Stimulated activated CD4-positive, alpha-beta T cell treated with anti-CD3 and anti-CD28 coated beads, Interleukin-2, amount 100 ng/mL, for 48 hours (primary cell): ENCODE measurements around the gene ZNF20.

Experiments
- DNase-seq, 2 donors: peaks; one replicate each; pipeline ENCODE4 v3.0.0-alpha.2; 2020

Gene ZNF20

DNA sequence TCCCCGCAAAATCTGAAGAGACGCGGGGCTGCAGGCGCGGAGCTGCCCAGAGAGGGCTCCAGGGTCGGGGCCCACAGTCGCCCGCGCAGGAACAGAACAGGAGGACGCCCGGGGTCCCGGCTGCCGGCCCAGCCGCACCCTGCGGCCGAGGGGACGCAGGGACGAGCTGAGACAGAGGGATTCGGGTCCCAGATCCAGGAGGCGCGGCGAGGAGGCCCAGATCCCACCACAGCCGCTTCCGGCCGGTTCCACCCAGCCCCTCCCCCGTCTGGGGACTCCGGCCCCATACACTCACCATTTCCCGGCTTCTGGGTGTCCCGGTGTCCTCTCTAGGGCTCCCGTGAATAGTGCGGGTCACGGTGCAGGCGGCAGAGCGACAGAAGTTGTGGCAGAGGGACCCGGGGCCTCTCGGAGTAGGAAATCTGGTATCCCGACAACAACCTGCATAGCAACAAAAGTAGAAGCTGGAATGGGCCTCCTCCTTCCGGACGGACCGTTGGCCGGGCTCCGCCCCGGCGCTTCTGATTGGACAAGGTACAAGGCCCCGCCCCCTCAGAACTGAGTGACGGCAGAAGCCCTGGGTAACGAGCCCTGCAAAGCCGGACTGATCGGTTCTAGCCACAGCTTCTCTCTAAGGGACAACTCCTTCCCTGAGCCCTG lies at the start of gene ZNF20:
Gene ZNF20, minus strand, starts transcription at position 466 of the 660 bp plus-strand sequence. Its CDS starts 168 bp downstream, at position 298.
- DNase-seq = peak; percentile 86 to 89

DNA sequence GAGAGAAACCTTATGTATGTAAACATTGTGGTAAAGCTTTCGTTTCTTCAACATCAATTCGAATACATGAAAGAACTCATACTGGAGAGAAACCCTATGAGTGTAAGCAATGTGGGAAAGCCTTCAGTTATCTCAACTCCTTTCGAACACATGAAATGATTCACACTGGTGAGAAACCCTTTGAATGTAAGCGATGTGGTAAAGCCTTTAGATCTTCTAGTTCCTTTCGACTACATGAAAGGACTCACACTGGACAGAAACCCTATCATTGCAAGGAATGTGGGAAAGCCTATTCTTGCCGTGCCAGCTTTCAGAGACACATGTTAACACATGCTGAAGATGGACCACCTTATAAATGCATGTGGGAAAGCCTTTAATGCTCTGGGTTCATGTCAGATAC lies 47.5 kb upstream of the ZNF20 start:
- no peak for DNase-seq

DNA sequence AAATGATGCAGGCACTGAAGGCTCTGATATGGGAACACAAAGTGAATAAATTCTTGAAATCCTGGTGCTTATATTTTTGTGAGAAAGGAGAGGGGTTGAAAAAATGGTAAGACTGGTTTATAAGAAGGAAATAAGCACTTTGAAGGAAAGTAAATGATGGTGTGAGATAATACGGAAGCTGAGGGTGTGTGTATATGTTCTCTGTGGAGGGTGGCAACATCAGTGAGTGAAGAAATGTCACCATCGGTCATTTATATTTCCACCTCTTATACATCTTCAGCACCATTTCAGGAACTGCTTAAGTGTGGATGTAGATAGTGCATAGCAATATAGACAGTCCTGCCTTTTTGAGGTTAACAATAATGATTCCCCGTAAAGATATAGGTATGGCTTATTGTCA lies 40.2 kb upstream of the ZNF20 start:
- no peak for DNase-seq

DNA sequence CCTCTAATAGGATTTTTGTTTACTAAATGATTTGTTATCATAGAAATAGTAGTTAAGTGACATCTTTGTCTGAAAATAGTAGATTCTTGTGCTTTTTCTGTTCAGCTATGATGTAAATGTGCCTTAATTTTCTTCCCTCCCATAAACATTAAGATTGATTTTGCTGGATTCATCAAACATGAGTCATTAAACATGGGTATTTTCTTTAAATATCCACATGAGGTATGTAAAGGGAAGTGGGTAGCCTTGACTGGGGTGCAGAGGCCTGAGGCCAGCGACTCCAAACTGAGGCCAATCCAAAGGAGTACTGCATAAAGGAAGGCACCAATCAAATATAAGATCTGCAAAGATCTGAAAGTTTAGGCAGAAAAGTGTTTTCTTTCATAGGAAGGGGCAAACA lies 26.5 kb upstream of the ZNF20 start:
- no peak for DNase-seq

DNA sequence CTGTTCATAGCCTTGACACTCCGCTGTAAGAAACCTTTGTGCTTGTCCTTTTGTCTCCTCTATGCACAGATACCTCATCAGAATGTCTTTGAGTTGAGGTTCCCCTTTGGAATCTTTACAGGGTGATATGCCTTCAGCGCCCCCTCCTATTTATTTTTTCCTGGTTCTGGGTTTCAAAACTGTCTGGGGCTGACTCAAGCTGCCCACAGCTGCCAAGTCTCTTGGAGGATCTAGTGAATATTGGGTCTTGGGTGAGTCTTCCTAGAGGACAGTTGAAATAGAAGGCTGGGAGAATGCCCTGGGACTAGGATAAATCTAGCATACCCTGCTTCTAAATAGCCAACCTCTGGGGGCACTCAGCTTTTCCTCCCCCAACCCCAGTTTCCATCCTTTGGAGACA lies 23.7 kb upstream of the ZNF20 start:
- DNase-seq = no peak

DNA sequence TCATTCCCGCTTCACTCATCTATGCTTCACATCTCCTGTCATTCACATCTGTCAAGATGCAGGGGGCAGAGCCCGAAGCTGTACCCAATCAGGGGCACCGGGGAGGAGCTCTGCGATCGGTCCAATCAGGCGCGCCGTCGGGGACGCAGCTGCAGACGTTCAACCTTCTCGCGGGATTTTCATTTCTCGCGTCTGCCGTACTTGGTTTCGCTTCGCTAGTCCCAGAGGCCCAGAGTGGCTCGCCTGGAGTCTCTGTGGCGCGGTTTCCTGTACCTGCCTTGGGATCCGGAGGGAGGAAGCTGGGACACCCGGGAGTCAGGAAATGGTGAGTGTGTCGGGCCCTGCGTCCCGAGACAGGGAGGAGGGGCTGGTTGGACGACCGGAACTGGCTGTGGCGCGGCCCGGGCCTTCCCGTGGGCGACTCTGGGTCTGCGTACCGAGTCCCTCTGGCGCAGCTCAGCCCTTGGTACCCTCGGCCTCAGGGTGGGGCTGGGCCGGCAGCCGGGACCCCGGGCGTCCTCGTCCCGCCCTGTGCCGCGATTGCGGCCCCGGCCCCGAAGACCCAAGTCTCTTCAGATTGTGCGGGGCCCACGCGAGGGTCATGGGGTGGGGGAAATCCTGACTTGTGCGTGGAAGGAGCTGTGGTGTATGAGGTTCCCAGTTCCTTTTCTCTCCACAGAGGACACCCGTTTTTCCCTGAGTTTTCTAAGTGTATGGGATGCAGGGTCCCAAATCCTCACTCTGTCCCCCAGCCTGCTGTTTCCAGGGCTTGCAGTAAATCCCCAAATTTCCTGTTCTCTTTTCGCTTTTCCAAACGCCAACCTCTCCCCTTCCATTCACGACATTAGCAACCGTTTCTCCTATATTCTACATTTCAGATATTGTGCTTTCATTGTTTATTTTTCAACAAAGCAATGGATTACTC lies 23.0 kb upstream of the ZNF20 start, which contains the start of gene ZNF136:
Gene ZNF136, plus strand, starts transcription at position 215 of the 925 bp plus-strand sequence. Its CDS starts 108 bp downstream, at position 323.
- DNase-seq = peak; percentile 85 to 86

DNA sequence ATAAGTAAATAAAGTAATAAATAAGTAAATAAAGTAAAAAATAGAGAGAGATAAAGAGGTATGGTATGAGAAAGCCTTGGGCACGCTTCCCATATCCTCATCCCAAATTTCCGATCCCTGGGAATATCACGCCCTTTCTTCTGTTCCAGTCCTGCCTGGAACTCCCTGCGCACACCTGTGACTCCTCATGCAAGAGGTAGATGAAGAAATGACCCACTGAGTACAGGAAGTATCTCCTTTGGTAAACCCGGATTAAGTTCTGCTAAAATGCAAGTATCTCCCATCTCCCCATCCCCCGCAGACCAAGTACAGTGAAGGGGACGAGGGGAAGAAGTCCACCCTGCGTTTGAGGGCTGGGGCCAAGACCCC lies 22.3 kb upstream of the ZNF20 start:
- DNase-seq = no peak

DNA sequence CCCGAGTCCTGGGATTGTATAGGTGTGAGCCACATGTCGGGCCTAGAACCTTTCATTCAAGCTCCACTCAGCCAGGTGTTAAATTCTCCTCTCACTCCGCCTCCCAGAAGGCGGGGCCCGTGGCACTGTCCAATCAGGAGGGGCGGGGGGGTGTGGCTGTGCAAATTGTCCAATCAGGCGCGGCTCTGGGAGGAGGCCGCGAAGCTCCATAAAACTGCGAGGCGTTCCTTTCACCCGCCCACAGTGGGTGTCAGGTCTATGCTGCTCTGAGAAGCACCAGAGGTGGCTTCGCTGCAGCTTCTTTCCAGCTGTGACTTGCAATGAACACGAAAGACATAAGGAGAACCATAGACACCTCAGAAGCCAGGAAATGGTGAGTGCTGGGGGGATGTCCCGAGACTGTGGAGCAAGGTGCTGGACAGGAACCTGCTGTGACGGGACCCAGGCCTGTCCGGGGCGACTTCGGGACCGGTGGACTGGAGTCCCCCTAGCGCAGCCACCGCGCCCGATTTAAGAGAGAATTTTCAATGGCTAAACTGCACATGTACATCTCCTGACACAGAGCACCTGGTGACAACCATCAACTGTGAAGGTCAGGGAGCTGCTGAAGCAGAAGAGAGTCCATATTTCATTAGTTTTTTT lies 19.7 kb upstream of the ZNF20 start:
- DNase-seq = no peak

DNA sequence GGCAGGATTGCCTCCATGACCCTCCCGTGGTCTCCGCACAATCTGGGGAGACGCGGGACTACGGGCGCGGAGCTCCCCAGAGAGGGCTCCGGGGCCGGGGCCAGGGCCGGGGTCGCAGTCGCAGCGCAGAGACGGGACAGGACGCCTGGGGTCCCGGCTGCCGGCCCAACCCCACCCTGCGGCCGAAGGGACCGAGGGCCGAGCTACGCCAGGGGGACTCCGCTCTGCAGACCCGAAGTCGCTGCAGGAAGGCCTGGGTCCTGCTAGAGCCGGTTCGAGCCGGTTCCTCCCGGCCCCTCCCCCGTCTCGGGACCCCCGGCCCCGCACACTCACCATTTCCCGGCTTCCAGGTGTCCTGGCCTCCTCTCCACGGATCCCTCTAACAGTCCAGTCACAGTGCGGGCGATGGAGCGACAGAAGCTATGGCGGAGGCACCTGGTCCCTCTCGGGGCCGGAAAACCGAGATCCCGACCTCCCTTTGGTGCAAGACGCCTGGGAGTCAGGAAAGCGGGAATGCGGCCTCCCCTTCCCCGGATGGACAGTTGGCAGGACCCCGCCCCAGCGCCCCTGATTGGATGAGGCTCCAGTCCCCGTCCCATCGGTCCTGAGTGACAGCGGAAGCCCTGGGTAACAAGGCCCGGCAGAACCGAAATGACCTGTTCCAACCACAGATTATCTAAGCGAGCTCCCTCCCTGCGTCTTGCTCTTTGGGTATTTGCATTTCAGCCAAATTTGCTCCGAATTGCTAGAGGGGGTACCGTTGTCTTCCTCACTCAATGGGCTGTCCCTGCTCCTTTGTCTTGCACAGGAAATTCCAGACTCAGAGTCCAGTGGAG lies 16.3 kb upstream of the ZNF20 start, which contains the start of gene ZNF625:
Gene ZNF625, minus strand, starts transcription at position 512 of the 836 bp plus-strand sequence. Its CDS starts 176 bp downstream, at position 336.
- no peak for DNase-seq

DNA sequence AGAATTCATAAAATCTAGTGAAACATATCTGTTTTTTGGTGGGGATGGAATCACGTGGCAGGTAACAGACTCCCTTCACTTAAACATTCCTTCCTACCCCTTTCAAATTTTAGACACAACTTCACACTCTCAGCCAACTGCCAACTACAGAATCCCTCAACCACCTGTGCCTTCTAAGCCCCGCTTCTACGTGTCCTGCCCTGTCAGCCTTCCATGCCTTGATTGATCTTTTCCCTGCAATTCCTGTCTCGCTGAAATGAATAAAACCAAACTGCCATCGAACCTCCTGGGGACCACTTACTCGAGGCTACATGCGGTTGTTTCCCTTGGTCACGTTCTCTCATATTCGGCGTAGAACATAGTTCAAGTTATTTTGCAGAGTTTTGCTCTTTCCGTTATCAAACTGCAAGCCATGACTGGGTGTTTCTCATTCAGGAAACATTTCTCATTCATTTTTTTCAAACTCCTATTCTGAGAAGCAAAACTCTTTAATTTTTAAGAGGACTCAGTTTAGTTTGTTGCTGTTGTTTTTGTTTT lies 15.2 kb upstream of the ZNF20 start:
- DNase-seq = no peak

DNA sequence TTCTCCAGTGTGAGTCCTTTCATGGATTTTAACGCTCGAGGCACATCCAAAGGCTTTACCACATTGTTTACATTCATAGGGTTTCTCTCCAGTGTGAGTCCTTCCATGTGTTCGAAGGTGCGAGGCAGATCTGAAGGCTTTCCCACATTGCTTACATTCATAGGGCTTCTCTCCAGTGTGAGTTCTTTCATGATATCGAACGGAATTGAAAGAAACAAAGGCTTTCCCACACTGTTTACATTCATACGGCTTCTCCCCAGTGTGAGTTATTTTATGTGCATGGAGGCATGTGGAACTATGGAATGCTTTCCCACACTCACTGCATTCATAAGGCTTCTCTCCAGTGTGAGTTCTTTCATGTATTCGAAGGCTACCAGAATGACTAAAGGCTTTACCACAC lies 5.2 kb upstream of the ZNF20 start:
- DNase-seq = no peak

DNA sequence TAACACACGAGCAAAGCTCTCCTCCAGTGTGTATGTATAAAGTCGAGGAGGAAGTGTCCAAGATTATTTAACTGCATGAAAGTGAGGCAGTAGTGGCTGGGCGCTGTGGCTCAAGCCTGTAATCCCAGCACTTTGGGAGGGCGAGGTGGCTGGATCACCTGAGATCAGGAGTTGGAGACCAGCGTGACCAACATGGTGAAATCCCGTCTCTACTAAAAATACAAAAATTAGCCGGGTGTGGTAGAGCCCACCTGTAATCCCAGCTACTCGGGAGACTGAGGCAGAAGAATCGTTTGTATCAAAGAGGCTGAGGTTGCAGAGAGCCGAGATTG lies 1.2 kb upstream of the ZNF20 start:
- no peak for DNase-seq

DNA sequence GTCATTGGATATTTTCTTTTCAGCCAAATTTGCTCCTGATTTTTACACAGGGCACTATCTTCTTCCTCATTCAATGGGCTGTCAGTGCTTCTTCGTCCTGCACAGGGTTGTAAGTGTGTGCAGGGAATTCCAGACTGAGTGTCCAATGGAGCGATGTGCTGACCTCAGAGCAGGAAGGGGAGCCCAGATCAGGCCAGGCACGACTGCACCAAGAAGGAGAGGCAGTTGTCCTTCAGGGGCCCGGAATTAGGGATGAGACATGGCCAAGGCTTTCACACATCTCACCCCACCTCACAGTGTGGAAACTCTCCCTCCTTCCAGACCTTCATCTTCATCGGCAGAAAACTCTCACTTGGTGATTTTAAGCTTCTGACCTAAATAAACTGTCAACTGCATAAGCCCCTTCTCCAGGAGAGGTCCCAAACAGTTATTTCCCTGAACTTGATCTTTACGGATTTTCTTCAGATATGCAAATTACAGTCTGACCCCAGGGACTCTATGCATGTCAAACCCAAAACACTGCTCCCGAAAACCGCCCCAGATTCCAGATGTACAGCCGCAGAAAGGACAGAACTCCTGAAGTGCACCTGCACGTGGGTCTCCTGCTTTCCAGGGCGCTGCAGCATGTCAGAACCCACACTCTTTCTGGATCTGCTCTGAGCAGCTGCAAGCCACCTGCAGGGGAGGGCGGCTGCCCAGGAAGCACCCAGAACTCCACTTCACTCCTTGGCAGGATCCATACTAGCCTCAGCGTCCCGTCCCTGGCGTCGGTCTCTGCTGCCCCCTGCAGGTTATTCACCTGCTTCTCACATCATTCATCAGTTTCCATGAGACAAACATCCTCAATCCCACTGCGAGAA lies 625 bp upstream of the ZNF20 start:
- DNase-seq = peak; percentile 85 to 88

DNA sequence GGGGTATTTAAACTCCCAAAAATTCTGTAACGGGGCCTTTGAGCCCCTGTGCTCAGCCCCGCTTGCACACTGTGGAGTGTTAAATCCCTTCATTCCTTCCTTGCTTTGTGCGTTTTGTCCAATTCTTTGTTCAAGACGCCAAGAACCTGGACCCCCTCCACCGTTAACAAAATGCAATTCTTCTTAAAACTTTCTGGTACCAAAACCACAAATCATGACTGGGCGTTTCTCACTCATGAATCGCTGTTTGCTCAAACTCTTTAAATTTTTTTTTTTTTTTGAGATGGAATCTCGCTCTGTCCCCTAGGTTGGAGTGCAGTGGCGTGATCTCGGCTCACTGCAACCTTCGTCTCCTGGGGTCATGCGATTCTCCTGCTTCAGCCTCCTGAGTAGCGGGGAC lies 881 bp downstream of the ZNF20 start:
- no peak for DNase-seq

DNA sequence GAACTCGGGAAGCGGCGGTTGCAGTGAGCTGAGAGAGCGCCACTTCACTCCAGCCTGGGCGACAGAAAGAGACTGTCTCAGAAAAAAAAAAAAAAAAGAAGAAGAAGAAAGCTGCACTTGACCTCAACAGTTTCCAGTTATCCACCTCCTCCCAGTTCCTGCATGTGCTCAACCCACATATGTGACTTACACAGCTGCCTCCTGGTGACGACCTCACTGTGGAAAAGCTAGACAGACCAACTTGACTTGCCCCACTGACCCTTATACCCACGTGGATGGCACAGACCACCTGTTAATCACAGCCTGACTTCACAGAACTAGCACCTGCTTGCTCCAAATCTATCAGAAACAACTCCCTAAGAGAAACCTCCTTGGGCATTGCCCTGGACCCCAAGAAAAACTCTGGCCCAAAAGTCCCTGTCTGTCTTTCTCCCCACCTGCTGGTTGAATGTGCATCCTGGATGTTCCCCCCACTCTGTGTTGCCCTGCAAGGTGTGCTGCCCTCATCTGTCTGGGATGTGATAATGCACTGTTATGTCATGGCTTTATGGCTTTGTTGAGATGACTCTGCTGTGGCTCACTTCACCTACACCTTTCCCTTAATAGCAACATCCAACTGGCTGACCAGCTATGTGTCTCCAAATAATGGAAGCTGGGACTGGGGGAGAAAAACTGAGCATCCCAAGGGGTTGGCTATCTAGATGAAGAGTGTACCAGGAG lies 2.8 kb downstream of the ZNF20 start:
- DNase-seq = no peak

DNA sequence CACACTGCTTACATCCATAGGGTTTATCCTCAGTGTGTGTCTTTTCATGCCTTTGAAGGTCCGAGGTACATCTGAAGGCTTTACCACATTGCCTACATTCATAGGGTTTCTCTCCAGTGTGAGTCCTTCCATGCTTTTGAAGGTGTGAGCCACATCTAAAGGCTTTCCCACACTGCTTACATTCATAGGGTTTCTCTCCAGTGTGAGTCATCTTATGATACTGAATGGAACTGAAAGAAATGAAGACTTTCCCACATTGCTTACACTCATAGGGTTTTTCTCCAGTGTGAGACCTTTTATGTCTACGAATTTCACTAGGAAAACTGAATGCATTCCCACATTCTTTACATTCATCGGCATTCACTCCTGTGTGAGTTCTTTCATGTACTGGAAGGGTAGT lies 7.1 kb downstream of the ZNF20 start:
- no peak for DNase-seq

DNA sequence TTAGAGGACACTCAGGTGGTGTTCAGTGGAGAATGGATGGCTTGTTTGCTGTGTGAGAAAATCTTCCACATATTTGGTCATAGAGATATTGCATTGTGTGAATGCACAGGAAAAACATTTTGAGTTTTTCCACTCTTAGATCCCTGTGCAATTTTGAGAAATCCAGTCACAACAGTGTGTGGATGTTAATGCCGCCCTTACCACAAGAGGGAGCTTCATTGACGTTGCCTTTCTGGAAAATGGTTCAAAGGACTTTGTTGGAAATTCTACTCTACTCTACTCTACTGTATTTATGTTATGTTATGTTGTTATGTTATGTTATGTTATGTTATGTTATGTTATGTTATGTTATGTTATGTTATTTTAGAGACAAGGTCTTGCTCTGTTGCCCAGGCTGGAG lies 13.4 kb downstream of the ZNF20 start:
- peak in 1 of 2 donors; percentile 19 for DNase-seq

DNA sequence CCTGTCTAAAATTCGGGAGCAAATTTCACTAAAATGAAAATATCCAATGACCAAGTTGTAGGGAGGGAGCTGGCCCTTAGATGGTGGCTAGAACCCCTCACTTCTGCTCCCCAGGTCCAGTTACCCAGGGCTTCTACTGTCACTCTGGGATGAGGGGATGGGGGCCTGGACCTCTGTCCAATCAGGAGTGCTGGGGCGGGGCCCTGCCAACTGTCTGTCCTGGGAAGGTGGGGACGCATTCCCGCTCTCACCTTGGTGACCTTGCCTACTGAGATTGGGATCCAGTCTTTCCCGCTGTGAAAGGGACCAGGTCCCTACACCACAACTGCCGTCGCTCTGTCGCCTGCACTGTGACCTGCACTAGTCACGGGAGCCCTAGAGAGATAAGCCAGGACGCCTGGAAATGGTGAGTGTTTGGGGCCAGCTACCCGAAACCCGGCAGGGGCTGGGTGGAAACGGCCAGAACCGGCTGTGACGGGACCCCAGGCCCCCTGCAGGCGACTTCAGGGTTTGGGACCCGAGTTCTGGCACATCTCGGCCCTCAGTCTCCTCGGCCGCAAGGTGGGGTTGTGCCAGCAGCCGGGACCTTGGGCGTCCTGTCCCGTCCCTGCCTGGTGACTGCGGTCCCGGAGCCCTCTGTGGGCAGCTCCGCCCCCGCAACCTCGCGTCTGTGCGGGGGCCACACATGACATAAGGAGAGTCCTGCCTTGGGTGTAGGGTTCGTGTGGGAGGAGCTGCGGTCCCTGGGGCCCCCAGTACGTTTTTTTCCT lies 22.8 kb downstream of the ZNF20 start:
- DNase-seq = no peak

DNA sequence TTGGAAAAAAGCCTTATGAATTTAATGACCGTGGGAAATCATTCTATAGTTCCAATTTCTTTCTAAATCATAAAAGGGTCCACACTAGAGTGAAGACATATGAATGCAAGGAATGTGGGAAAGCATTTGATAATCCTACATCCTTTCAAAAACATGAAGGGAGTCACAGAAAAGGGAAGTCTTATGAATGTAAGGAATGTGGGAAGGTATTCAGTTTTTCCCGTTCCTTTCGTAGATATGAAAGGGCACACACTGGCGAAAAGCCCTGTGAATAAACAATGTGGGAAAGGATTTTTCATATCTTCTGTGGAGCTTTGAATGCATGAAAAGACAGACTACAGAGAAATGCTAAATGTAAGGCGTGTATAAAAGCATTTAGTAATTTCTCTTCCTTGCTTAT lies 27.0 kb downstream of the ZNF20 start:
- DNase-seq = no peak

DNA sequence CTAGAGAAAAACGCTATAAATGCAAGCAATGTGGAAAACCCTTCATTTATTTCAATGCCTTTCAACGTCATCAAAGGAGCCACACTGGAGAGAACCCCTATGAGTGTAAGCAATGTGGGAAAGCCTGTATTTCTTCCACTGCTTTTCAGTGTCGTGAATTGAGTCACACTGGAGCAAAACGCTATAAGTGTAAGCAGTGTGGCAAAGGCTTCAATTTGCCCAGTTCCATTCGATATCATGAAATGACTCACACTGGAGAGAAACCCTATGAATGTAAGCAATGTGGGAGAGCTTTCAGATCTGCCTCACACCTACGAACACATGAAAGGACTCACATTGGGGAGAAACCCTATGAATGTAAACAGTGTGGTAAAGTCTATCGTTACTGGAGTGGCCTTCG lies 27.4 kb downstream of the ZNF20 start:
- peak in 1 of 2 donors; percentile 7 for DNase-seq
